ENCODE data around the gene NHLRC4. TPM values are rescaled to one million over a fixed set of nuclear protein-coding genes. Genes with fewer than 3 reads are reported as not detected.
A peak's percentile ranks its signal among the peaks of the same experiment; 100 is the strongest.

Gene NHLRC4
- total and polyA plus RNA-seq, 2 of the 8 experiments (the other 6 are each of a cell fraction or from before 2014, with no cell fraction given) = 0.60 to 0.76 TPM

DNA sequence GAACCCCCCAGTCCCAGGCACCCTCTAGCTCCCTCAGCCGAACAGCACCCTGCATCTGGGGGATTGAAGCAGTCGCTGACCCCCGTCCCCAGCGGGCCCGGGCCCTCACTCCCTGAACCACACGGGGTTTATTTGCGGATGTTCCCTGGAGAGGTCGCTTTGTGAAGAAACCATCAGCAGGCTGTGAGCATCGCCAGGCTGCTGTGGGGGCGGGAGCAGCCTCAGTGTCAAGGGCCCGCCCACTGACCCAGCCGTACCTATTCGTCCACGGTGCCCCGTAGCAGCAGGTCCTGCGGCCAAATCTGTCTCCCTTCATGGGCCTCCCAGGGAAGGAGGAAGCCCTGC lies 16.6 kb downstream of the NHLRC4 start:
- H3K9ac ChIP-seq (replicated peaks in 1 of 4; ENCODE audit: extremely low read depth in 1 of 4, low read depth in 3 of 4, low read length in 3 of 4) = no peak overlapping the region; a peak in 1 of 7 replicates
- FAIRE-seq (no peak), DNase-seq (ENCODE audit: low read depth in 1 of 2, low spot score in 2 of 2) (no peak)
- peak overlapping the region; percentile 92; the same call in 1 of the 2 replicates for H2BK12ac ChIP-seq (ENCODE audit: low read depth, low read length)
- peak overlapping the region in 2 of 4 experiments; percentile 18 to 44; a peak in 2 of 8 replicates for H3K4me3 ChIP-seq (ENCODE audit: extremely low read depth in 1 of 4, insufficient read depth in 2 of 4, low read depth in 3 of 4, low read length in 4 of 4)
- H3K18ac ChIP-seq (ENCODE audit: extremely low read depth, low read length) = peak overlapping the region; percentile 24
- TF ChIP-seq SUZ12 (IDR thresholded peaks at IDR 0.05; ENCODE audit: low read length) (no peak), GABPA (IDR thresholded peaks at IDR 0.05; ENCODE audit: borderline replicate concordance, insufficient read depth, low read length) (no peak)
- peaks cover 0 to 26% (median 19%) of the 10 kb centered on the region in 4 experiments; a peak in 5 of 7 replicates for H3K27me3 ChIP-seq (replicated peaks in 1 of 4; ENCODE audit: control insufficient read depth in 3 of 4, extremely low read depth in 1 of 4, insufficient read depth in 3 of 4, low read length in 3 of 4)
- no peak overlapping the region for H3K23ac ChIP-seq (ENCODE audit: insufficient read length)
- H3K36me3 ChIP-seq (ENCODE audit: control insufficient read depth in 2 of 4, insufficient read depth in 4 of 4, low read length in 3 of 4) = peaks cover 0 to 2% (median 0%) of the 10 kb centered on the region in 4 experiments; a peak in 1 of 8 replicates
- no peak overlapping the region for H2AK5ac ChIP-seq (ENCODE audit: low read depth, low read length)
- no peak overlapping the region for H3K14ac ChIP-seq (ENCODE audit: insufficient read length)
- no peak overlapping the region for H3K27ac ChIP-seq (ENCODE audit: low read depth, low read length)
- peaks cover 0 to 28% (median 20%) of the 10 kb centered on the region in 4 experiments; a peak in 6 of 7 replicates for H3K4me1 ChIP-seq (replicated peaks in 1 of 4; ENCODE audit: control insufficient read depth in 3 of 4, insufficient read depth in 4 of 4, low read length in 3 of 4)
- no peak overlapping the region for H2AFZ ChIP-seq (ENCODE audit: low read length)
- peaks cover 2 to 20% of the 10 kb centered on the region in 2 experiments for H4K20me1 ChIP-seq (replicated peaks in 1 of 2; ENCODE audit: control insufficient read depth in 1 of 2, insufficient read depth in 2 of 2, low read length in 2 of 2)
- H3K56ac ChIP-seq (replicated peaks; ENCODE audit: insufficient read length, low read depth, low read length) = no peak overlapping the region
- H3K79me1 ChIP-seq (ENCODE audit: low read depth, low read length) = no peaks in the 10 kb centered on the region
- H3K4ac ChIP-seq (replicated peaks; ENCODE audit: insufficient read length, low read depth, low read length) = no peak overlapping the region
- H2BK15ac ChIP-seq (ENCODE audit: low read length) = no peak overlapping the region
- H3K79me2 ChIP-seq (ENCODE audit: control insufficient read depth in 1 of 2, insufficient read depth in 2 of 2, low read length in 2 of 2) = peaks cover 0 to 5% of the 10 kb centered on the region in 2 experiments; a peak in 1 of 4 replicates
- H3K9me3 ChIP-seq (ENCODE audit: insufficient read depth in 2 of 2, low read depth in 1 of 2, low read length in 1 of 2) = no peaks in the 10 kb centered on the region
- no peak overlapping the region for H4K91ac ChIP-seq (replicated peaks; ENCODE audit: insufficient read length, low read length)
- 28% methylated on average over 16 of the region's 16 CpGs; no CpG with 5 or more reads in 1 of the 2 experiments for WGBS, 2 experiments (ENCODE audit: extremely low coverage in 1 of 2, insufficient coverage in 1 of 2, insufficient read length in 1 of 2, insufficient replicate concordance in 2 of 2, low coverage in 1 of 2, low lambda C conversion rate in 2 of 2, missing lambda C conversion rate in 1 of 2)
- peak overlapping the region; percentile 66; the same call in 1 of the 2 replicates for H2BK5ac ChIP-seq (ENCODE audit: low read depth, low read length)
- no peak overlapping the region for H2BK120ac ChIP-seq (replicated peaks; ENCODE audit: low read depth, low read length)
- CTCF ChIA-PET (ENCODE audit: partially characterized antibody) = interaction anchor here (0.7 to 5.4 kb wide), 13 partner anchors 9 to 95 kb away, joined by 3 to 35 read pairs (median 6); partner anchors contain the start of genes NHLRC4 and WDR90
- H3K23me2 ChIP-seq (ENCODE audit: low read depth, low read length) = peaks cover 3% of the 10 kb centered on the region; the same call in 1 of the 2 replicates
- H3K4me2 ChIP-seq (ENCODE audit: insufficient read depth in 1 of 2, low read depth in 2 of 2, low read length in 2 of 2) = peak overlapping the region; percentile 35 to 74; a peak in 3 of 4 replicates
- peak overlapping the region; percentile 9; the same call in 1 of the 2 replicates for H4K8ac ChIP-seq (ENCODE audit: extremely low read depth, insufficient read depth, low read length)
- POLR2A ChIA-PET (ENCODE audit: partially characterized antibody) = interaction anchor here (0.9 to 7.9 kb wide), 10 partner anchors 10 to 92 kb away, joined by 3 to 58 read pairs (median 5); partner anchors contain the start of genes CAPN15, METTL26, NHLRC4 and PIGQ
- no peak overlapping the region for H2BK20ac ChIP-seq (ENCODE audit: low read length)
- no peak overlapping the region for H4K5ac ChIP-seq (ENCODE audit: insufficient read length, low read depth, low read length)

Measured in H1 (cell line).